ENCODE results near the gene KIAA2012.

DNA sequence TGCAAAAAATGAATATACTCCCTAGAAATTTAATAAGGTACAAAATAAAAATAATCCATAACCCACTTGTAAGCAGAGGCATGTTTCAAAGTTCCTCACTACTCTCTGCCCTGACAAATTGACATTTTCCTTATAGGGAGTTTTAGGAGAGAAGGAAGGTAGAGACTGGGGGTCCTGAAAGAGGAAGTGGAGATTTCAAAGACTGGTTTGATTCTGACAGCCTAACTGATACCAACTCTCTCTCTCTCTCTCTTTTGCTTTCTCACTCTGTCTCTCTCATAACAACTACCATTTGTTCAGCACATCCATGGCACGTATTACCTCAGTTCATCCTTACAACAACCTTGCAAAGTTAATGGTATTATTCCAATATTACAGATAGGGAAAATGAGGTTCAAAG is 20.8 kb upstream of the KIAA2012 start:
- TF ChIP-seq, protein P1, sequence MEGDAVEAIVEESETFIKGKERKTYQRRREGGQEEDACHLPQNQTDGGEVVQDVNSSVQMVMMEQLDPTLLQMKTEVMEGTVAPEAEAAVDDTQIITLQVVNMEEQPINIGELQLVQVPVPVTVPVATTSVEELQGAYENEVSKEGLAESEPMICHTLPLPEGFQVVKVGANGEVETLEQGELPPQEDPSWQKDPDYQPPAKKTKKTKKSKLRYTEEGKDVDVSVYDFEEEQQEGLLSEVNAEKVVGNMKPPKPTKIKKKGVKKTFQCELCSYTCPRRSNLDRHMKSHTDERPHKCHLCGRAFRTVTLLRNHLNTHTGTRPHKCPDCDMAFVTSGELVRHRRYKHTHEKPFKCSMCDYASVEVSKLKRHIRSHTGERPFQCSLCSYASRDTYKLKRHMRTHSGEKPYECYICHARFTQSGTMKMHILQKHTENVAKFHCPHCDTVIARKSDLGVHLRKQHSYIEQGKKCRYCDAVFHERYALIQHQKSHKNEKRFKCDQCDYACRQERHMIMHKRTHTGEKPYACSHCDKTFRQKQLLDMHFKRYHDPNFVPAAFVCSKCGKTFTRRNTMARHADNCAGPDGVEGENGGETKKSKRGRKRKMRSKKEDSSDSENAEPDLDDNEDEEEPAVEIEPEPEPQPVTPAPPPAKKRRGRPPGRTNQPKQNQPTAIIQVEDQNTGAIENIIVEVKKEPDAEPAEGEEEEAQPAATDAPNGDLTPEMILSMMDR (IDR thresholded peaks at IDR 0.05) = no peak
- no peak for TF ChIP-seq EZH2 (IDR thresholded peaks at IDR 0.05; ENCODE audit: borderline replicate concordance, insufficient read depth, low read depth, low read length, poor library complexity, severe bottlenecking)

All from B cell (primary cell).